ENCODE results near the gene CACNB4.
"Not testable (repeated sequence)": the region's sequence is repeated elsewhere in the genome, so short reads cannot be mapped to it uniquely, and the experiment has no call there.

Gene CACNB4

DNA sequence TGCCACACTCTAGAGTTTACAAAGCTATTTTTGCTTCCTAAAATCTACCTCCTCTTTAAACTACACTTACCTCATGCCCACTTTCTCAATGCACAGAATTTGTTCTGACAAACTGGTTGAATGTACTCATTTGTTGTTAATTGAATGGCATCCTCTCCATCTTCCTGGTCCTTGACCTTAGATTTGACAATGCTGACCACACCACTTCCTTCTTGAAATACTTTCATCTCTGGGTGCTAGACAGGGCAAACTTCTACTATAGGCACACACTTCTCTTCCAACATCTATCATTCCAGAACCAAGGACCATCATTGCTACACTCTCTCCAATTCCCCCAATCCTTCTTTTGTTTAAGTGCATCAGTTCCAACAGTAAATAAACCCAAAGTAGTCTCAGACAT is 292.9 kb downstream of the CACNB4 start:
- DNase-seq, result no peak

DNA sequence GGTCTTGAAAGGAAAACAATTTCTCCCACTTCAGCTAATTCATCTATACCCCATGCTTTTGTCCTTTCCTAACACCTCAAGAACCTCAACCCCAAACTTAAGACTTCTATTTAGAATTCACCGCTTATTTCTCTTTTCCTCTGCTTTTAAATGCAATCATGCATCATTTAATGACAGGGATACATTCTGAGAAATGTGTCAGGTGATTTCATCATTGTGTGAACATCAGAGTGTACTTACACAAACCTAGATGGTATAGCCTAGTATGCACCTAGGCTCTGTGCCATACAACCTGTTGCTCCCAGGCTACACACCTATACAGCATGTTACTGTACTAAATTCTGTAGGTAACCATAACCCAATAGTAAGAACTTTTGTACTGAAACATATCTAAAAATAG is 293.5 kb downstream of the CACNB4 start:
- no peak for DNase-seq

- DNase-seq, result no peak
Observed at GRCh38 chr2:151803811-151804210, 295.0 kb downstream of the CACNB4 start.

DNA sequence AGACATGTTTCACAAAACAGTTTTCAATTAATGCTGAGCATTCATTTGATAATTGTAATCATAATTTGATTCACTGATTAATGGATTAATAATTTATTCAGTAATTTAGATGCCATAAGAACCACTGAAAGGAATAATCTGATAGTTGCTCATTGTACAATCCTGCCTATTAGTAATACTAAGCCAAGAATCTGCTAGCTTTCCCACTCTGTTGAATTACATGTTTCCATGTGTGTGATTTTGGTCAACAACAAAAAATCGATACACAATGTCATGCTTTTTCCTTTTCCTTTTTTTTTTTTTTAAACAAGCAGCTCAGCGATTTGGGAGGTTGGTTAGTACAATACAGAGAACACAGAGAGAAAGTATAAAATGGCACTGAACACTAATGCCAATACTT is 296.5 kb downstream of the CACNB4 start:
- no peak for DNase-seq

DNA sequence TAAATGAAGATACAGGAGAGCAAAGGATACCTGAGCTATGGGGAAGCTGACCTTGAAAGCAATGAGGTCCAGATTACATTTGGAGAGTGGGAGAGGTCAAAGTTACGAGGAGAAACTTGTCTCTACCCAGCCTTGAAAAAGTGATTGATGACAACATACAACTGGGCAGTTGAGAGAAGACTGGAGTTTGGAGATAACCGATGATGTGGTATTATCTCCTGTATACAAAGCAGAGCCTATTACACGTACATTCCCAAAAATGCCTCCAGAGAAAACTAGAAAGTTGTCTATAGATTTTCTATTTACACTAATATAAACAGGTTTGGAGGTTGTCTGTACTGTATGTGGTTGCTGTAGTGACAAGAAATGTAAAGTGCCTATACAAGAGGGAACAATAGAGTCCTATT is 299.0 kb downstream of the CACNB4 start:
- no peak for DNase-seq

DNA sequence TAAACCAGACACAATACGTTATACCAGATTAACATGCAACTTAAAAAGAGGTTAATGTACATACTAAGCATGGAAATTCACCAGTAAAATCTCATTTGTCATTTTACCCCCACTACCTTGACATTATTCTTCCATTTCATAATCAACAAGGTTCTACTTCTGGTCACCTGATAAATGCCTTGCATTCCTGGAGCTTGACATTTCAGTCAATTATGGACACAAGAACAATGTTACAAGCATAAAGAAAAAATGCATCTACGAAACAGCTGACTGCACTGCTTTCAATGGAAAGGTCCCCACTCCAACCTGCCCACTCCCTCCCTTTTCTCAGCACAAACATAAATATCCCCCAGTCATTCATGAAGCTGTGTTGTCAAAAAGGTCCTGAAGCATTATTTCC is 302.1 kb downstream of the CACNB4 start:
- DNase-seq, result no peak

GRCh38 chr2:151795646-151796240 is 303.1 kb downstream of the CACNB4 start:
- DNase-seq, result no peak

DNA sequence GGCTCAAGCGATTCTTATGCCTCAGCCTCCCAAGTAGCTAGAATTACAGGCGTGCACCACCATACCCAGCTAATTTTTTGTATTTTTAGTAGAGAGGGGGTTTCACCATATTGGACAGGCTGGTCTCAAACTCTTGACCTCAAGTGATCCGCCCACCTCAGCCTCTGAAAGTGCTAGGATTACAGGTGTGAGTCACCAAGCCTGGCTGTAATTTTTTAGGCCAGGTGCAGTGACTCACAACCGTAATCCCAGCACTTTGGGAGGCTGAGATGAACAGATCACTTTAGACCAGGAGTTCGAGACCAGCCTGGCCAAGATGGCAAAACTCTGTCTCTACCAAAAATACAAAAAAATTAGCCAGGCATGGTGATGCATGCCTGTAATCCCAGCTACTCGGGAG is 304.4 kb downstream of the CACNB4 start:
- not testable (repeated sequence) for DNase-seq

- no peak for DNase-seq
Observed at GRCh38 chr2:151793123-151793522, 305.7 kb downstream of the CACNB4 start.

DNA sequence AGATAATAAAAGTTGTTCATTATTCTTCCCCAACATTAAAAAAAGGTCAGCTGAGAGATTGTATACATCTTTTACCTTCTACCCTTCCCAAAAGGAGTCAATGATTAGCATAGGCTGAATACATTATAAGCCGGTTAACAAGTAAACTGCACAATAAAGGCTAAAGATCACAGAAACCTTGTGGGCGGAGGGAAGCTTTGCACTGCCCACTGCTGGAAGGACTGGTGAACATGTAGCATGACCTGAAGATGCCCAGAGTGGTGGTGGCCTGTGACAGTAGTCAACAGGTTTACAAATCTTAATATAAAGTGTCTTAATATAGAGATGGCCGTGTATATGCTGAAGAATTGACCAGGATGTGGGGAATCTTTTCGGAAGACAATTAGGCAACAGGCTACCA is 306.3 kb downstream of the CACNB4 start:
- no peak for DNase-seq

DNA sequence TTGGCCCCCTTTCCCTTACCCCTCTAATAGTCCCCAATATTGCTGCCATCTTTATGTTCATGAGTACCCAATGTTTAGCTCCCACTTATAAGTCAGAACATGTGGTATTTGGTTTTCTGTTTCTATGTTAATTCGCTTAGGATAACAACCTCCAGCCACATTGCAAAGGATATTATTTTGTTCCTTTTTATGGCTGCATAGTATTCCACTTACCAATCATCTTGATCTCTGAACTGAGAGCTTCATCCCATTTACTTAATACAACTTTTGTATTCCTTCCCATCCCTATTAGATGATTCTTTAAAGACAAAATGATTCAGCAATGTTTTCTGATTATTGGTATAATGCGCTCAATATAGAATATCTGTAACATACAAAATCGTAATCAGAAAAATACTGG is 307.3 kb downstream of the CACNB4 start:
- DNase-seq, result no peak

GRCh38 chr2:151790689-151791088 is 308.2 kb downstream of the CACNB4 start:
- no peak for DNase-seq

DNA sequence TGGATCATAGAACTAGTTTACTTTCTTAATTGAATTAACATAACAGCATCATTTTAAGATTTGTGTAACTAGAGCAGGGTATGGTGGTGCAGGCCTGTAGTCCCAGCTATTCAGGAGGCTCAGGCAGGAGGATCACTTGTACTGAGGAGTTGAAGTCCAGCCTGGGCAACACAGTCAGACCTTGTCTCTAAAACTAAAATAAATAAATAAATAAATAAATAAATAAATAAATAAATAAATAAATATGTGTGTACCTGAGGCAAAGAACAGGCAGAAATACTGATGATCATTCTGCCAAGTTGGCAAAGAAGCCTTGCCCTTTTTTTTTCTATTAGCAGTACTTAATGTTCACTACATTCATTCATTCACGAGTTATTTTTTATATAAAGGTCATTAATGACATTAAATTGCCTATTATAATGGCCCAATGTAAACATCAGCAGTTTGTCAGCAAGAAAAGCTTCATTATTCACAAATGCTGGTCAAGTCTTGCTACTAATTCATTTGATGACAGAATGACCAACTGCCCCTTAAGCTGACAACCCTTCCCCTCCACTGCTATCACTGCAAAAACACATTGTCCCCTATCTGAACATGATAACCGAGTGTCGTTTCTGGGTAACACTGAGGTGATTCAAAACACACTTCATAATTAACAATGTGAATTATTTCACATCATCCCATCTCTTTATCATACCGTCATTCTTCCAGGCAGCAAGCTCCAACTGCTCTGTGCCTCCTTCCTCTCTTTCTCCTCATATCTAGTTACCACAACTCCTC is 309.6 kb downstream of the CACNB4 start:
- no peak for DNase-seq

DNA sequence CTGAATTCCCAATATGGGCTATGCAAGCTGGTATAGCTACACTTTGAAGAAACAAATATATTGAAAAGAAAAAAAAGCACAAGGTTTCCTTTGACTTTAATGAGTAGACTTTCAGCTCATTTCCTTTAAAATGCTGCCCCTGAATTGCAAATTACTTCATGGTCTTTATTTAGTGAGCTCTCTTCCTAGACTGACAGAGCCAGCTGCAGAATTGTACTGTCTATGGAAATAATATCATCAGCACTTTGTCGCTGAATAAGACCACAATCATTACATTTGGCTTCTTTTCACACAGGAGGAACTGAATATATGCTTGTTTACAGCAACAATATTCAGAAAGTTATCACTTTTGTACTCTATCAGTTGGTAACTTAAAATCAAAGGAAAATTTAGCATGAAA is 312.4 kb downstream of the CACNB4 start:
- no peak for DNase-seq

DNA sequence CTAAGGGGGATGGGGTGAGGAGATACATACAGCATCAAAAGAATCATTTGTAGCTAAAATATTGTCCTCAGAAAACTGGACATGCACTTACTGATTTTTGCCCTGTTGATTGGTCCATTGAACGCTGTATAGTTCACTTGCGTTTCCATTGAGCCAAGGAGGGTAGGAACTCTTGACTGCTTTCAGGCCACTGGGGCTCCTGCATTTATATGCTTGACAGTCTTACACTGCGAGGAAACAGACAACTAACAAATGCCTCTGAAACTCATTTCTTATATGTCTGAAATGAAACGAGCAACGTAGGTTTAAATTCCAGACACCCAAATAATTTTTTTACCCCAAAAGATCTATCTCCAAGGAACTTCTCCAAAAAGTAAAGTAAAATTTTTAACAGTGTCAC is 312.8 kb downstream of the CACNB4 start:
- no peak for DNase-seq

DNA sequence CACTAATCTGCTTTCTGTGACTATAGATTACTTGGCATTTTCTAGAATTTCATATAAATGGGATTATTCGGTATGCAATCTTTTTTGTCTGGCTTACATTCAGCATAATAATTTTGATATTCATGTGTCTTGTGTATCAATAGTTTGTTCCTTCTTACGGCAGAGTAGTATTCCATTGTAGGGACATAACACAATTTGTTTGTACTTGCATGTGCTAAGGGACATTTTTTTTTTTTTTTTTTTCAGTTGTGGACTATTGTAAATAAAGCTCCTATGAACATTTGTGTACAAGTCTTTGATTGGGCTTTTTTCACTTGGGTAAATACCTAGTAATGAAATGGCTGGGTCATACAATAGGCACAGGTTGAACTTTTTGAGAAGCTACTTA is 315.7 kb downstream of the CACNB4 start:
- no peak for DNase-seq
